ENCODE data around the gene PRKAR1B.

Gene PRKAR1B

DNA sequence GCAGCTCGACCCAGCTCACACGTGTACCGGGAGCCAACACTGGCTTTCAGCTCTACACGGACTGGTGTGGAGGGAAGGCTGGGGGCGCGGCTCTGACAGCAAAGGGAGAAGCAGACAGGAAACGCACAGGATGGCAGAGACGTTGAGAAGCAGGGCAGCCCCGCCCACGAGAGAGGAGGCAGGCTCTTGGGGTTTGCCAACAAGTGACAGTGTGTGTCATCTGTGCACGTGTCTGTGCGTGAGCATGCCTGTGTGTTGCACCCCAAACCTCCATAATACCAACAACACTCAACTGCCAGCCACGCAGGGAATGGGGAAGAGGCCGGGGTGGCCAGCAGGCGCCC is 143.0 kb downstream of the PRKAR1B start:
- no peak for DNase-seq

DNA sequence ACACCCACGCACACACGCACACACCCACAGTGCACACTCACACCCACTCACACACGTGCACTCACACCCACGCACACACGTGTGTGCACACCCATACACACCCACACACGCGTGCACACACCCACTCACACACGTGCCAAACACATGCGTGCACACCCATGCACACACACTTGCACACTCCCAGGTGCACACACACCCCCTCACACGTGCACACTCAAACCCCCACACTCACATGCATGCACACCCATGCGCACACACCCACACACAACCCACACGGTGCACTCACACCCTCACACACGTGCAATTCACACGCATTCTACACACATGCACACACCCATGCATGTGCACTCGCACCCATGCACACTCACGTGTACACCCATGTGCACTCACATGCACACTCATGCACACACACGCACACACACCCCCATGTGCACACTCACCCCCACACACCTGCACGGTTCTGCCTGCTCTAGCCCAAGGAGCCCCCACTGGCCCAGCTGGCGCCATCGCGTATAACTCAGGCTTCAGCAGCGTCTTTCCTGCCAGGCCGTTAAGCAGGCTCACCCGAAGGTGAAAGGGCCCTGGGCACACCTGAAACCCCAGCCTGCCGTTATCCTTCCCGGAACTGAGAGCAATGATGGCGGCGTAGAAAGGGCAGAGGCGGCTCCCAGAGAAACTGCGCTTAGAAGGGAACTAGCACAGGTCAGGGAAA is 143.5 kb downstream of the PRKAR1B start:
- DNase-seq: no peak

DNA sequence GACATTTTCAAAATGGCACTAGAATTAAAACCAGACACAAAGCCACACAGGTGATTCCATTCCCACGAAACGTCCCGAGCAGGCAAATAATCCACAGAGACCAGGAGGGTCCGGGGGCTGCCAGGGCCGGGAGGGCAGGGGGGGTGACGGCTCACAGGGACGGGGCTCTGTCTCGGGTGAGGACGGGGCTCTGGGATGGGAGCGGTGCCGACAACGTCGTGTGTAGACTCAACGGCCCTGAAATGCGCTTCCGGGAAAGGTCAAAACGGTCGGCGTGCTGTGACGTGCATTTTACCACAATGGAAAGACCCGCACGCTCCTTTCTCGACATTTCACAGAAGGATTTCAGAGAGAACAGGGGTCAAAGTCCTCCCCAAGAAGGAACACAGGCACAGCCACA is 144.2 kb downstream of the PRKAR1B start:
- no peak for DNase-seq

DNA sequence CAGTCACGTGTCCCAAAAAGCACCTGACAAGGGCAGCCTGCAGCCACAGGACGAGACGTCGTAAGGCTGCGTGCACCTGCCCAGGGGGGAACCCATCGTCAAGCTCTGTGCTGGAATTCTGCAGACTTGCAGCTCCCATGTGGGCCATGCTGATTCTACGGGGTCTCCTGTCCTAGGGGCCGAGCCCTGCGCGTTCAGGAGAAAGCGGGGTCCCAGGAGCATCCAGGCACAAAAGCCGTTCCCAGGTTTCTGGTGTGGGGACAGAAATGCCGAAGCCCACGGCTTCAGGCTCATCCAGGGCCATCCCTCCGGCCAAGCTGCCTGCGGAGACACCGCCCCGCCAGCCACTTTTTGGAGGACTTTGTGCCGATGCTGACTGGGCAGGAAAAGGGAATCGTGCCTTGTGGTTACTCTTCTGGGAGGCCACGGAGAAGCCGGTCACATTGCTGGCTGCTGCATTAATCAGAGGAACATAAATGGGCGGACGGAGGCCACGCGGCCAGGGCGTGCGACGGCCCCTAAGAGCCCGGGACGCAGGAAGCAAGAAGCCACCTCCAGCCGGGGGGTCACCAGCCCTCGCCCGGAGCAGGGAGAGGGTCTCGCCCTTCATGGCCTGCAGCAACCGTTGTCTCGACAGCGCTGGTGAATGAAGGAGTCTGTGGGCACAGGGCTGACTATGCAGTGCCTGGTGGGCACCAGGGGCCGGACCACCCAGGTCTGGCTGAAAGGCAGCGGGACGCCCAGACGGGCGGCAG is 144.8 kb downstream of the PRKAR1B start:
- DNase-seq: no peak

DNA sequence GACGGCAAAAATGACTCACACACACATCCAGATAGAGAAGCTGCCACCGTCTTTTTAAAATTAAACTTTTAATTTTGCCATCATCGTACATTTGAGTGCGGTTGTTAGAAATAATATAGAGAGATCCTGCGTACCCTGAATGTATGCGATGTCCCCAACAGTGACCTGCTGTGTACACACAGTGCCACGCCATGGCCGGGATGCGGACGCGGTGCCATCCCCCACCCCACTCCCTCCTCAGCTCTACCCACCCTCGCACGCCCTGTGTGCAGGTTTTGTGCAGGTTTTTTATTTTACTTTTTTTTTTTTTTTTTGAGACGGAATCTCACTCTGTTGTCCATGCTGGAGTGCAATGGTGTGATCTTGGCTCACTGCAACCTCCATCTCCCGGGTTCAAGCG is 148.7 kb downstream of the PRKAR1B start:
- no peak for DNase-seq

DNA sequence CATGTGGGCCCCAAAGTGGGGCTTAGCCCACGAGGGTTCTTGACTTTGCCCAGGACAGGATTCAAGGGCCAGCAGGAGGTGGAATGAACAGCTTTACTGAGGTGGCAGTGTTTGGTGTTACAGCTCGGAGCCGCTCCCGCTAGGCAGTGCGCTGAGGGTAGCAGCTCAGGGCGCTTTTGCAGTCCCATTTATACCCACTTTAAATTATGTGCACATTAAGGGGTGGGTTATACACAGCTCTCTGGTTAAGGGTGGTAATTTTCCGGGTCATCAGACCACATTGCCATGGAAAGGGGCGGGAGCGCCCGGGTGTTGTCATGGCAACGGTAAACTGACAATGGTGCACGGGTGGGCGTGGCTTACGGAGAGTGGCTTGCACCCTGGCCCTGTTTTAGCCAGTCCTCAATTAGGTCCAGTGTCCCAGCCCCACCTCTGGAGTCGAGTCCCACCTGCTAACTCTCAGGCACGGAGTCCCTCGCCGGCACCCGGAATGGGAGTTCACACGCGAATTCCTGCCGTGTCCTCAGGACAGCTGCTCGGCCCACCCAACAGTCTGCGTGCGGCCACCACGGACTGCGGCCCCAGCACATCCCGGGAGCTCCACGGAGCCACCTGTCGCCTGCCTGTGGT is 149.2 kb downstream of the PRKAR1B start:
- DNase-seq: no peak

DNA sequence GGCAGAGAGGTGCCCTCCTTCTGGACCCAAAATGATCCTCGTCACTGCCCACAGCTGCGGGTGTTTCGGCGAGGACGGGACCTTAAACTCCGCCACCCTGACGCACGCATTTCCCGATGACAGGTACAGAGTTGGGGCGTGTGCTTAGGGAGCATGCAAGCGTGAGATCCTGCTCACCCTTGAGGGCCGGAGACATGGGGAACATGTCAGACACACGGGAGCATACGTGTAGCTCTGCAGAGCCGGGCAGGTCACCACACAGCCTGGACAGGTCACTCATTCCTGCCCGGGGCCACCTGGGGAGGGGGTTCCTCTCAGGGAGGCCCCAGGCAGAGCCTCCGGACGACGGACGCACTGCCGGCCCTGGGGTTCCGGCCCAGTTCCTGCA is 149.8 kb downstream of the PRKAR1B start:
- DNase-seq: no peak

DNA sequence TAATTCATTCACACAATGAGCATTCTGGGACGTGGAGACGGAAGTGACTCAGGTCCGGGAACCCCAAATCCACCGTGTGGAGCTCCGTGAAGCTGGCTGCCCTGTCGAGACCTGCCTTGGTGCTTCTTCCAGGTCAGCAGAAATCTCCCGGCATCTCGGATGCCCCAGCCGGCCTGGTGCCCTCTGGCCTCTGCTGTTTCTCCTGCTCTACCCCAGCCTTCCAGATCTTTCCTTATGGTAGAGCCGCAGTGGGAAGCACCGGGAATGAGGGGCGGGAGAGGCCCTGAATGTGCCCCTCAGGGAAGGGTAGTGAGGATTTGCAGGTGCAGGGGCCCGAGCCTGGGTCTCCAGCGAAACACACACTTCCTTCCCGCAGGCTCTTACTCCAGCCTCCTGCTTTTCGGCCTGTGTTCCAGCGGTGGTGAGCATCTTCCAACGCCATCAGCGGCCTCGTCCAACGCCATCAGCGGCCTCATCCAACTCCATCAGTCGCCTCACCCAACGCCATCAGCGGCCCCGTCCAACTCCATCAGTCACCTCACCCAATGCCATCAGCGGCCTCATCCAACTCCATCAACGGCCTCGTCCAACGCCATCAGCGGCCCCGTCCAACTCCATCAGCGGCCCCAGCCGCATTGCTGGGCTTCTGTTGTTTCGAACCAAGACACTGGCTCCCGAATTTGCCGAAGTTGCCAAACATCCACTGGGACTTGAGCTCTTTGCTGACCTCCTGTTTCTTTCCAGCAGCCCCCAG is 150.4 kb downstream of the PRKAR1B start:
- no peak for DNase-seq

DNA sequence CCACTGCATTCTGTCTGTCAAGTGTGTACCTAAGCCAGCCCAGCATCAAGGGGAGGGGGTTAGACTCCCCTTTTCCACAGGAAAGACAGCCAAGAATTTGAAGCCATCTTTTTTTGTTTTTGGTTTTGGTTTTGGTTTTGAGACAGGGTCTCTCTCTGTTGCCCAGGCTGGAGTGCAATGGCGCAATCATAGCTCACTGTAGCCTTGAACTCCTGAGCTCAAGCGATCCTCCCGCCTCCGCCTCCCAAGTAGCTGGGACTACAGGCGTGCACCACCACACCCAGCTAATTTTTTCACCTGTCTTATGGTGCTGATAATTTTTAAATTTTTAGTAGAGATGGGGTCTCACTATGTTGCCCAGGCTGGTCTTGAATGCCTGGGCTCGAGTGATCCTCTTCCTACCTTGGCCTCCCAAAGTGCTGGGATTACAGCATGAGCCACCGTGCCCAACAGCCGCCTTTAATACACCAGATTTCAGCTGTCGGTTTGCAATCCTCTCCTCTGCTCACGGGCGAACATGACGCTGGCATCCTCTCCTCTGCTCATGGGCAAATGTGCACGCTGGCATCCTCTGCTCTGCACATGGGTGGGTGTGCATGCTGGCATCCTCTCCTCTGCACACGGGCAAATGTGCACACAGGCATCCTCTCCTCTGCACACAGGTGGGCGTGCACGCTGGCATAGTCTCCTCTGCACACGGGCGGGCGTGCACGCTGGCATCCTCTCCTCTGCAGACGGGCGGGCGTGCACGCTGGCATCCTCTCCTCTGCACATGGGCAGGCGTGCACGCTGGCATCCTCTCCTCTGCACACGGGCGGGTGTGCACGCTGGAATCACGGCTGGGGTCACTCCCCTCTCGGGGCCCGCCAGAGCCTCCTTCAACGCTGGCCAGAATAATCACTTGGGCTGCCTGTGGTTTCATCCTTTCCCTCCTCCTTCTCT is 151.4 kb downstream of the PRKAR1B start:
- no peak for DNase-seq

DNA sequence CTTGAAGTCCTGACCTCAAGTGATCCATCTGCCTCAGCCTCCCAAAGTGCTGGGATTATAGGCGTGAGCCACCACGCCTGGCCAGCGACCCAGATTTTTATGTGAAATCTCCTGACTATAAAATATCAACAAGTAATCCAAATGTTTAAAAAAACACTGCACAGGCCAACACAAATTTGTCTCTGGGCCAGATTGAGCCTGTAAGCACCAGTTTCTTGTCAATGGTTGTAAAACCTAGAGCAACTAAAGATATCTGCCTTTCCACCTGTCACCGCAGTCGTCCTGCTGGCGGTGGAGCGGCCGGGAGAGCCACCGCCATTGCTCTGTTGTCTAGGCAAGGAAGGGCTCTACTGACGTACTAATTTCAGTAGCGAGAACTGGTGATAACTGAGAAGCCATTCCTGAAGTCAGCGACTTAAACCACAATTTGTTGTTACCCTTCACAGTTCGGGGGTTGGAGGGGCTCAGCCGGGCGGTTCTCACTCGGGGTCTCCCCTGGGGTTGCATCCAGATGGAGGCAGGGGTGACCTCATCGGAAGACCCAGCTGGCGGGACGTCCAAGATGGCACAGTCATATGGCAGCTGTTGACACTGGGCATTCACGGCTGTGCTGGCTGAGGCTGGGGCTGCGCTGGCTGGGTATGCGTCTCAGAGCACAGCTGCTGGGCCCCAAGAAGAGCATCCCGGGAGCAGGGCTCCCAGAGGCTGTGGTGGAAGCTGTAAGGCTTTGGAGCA is 152.3 kb downstream of the PRKAR1B start:
- DNase-seq: no peak

DNA sequence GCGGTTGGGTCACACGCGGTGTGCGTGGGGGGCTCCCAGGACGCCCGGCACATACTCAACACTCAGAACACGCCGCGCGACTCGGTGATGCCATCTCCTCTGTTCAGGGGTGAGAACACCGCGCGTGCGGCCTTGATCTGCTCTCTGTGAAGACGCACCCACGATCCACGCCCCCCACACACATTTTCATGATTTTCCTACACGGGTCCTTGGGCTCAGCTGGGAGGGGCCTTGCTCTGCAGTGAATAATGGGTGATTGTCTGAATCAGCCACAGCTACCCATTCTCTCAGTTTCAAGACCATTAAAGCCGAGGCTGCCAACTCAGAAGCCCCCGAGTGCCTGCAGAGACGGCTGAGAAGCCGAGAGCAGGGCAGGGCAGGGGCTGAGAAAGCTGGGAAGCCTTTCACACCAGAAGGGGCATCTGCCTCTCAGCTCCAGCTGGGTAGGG is 153.1 kb downstream of the PRKAR1B start:
- no peak for DNase-seq

DNA sequence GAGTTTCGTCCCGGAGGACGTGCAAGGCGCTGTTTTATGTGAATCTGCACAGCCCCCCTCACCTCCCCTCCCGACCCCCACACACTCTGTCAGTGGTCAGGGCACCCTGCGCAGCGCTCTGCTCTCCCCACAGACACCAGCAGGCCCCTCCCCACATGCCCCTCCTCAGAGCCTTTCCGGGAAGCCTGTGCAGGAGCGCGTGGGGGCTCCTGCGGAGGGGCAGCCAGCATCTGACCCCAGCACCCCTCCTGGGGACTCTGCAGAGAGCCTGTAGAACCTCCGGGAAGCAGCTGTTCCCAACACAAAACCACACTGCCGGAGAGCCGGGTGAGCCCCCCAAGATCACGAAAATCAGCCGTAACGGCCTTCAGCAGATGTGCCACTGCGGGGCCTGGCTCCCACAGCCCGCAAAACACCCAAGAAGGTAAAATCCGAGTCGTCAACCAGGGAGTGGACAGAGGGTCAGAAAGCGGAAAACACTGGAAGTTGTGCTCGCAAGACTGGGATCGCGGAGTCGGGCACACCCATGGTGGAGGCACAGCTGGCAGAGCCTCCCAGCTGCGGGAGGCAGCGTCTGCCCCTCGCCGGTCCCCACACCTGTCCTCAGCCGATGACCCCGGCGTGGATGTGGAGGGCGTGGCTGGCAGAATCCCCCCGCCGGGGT is 153.7 kb downstream of the PRKAR1B start:
- DNase-seq: no peak

DNA sequence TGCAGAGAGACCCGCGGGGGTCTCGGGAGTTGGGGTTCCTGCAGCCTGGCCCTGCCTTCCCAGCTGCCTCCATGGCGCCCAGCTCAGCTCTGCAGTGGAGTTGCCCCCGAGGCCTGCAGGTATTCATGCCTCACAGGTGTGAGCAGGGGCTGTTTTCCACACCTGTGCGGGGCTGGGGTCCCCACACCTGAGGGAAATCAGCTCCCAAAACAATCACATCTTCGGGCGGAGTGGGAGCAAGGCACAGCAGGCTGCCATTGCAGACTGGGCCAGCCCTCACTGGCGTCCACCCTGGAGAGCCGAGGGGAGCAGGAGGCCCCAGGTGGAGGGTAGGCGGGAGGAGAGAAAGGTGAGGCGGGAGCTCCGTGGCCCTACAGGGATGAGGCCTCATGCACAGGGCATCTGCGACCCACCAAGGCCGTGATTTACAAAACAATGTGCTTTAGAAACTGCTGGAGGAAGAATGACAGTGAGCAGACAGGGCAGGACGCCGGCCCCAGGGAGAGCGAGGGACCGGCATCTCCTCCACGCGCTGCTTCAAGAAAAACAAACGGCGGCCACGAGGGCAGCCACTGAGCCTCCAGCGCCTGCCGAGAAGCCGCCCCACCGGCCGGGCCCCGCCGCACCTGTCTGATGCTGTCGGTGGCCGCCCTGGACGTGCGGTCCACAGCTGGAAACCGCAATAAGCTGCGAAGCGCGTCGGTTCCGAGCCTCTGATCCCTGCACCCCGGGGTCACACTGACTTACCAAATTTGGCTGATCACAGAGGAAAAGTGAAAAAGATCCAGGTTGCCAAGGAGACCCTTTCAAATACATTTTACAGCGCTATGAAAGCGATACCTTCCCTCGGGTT is 154.4 kb downstream of the PRKAR1B start:
- DNase-seq: no peak

DNA sequence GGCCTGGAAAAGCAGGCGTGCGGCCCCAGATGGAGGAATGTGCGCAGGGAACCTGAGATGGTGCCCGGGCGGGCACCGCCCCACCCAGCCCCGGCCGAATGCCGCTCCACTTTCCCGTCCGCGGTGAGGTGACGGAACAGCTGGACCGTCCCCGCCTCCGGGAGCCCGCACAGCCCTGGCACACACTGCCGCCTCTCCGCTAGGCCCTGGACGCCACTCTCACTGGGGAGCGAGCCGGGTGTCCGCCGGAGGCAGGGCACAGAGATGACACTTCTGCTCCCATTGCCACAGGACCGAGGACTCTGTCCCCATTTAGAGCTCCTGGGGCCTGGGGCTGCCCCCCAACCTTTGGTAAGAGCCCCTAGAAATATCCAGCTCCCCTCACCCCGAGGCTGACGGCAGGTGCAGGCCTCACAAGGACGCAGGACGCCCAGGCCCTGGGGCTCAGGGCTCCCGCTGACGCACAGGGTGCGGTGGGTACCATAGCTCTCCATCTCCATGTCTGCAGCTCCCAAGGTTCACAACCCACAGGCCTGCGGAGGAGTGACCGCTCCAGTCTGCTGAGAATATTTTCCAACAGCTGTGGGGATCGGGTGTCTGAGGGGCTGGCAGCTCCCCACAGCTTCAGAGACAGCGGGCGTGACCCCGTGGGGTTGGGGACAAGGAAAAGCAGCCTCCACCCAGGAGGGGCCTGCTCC is 155.2 kb downstream of the PRKAR1B start:
- no peak for DNase-seq

DNA sequence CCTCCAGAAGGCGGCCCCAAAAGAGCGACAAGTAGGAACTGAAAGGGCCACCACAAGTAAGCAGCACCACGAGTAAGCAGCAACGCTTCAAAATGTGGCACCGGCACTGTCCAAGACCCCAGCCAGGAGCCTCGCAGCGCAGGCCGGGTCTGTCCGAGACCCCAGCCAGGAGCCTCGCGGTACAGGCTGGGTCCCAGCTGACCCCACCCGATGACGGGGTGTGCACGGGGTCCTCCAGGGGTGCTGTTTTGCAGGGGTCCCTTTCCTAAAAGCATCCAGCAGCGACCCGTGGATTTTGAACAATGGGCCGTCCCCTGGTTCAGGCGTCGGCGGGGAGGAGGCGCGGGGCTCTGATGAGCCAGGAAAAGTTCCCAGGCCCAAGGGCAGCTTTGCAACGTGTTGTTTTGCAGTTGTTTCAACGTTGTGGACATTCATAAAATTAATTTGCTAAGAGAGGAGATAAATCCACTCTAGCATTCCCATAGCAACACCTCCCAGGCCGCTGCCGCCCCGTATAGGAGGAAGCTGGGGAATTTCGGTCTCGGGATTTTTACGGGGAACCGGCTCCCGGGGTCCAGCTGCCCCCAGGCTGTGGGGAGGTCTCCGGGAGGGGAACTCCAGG is 155.9 kb downstream of the PRKAR1B start:
- no peak for DNase-seq

DNA sequence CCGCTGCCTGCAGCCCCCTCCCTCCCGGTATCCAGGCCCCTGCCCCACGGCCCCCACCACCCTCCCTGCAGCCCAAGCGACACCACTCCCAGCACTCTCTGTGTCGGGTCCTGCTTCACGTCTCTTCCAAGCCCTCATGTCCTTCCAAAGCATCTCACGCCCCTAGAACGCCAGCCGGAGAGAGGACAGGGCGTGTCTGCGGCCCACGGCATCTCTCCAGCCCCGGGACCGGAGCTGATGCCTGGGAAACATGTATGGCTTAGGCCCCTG is 156.3 kb downstream of the PRKAR1B start:
- no peak for DNase-seq

DNA sequence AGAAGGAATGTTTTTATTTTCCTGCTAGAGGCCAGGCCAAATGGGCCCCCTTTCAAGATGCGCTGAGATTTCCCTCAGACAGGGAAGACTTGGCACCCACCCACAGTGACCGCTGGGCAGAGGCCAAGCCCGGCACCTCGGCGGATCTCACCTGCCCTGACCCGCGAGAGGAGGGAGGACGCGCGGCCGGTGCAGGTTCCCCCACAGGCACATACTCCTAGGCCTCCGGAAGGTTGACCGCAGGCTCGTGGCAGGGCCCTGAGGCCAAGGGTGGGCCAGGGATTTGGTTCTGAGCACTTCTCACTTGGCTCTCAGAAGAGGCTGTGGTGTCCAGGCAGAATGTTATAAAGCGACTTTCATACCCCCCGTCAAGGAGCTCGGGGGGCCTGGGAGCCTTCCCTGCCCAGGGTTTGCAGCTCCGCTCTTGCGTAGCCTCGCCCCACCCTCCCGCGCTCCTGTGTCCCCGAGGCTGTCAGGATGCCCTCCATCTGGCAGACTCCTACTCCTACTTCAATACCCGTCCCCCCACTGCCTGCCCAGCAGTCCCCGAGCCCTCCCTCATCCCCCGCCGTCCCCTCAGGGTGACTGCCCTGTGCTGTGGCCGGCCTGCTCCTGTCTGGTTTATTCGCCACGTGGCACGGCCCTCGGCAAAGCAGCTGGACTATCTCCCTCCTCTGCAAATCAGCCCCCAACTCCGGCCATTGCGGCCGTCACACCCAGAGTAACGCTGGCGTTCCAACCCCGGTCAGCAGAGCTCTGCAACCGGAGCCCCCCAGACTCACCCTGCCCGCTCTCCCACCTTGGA is 156.9 kb downstream of the PRKAR1B start:
- DNase-seq: no peak

All from EL (cell line).